ENCODE results near the gene PLEKHG2.

PLEKHG2 gene

DNA sequence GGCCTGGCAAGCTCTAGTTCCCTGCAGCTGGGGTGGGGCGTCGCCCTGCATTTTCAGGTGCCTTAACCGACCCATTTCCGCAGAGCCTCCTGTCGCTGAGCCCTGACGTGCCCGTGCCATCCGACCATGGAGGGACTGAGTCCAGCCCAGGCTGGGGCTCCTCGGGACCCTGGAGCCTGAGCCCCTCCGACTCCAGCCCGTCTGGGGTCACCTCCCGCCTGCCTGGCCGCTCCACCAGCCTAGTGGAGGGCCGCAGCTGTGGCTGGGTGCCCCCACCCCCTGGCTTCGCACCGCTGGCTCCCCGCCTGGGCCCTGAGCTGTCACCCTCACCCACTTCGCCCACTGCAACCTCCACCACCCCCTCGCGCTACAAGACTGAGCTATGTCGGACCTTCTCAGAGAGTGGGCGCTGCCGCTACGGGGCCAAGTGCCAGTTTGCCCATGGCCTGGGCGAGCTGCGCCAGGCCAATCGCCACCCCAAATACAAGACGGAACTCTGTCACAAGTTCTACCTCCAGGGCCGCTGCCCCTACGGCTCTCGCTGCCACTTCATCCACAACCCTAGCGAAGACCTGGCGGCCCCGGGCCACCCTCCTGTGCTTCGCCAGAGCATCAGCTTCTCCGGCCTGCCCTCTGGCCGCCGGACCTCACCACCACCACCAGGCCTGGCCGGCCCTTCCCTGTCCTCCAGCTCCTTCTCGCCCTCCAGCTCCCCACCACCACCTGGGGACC lies 4.6 kb upstream of the PLEKHG2 start:
- no peak for FAIRE-seq

DNA sequence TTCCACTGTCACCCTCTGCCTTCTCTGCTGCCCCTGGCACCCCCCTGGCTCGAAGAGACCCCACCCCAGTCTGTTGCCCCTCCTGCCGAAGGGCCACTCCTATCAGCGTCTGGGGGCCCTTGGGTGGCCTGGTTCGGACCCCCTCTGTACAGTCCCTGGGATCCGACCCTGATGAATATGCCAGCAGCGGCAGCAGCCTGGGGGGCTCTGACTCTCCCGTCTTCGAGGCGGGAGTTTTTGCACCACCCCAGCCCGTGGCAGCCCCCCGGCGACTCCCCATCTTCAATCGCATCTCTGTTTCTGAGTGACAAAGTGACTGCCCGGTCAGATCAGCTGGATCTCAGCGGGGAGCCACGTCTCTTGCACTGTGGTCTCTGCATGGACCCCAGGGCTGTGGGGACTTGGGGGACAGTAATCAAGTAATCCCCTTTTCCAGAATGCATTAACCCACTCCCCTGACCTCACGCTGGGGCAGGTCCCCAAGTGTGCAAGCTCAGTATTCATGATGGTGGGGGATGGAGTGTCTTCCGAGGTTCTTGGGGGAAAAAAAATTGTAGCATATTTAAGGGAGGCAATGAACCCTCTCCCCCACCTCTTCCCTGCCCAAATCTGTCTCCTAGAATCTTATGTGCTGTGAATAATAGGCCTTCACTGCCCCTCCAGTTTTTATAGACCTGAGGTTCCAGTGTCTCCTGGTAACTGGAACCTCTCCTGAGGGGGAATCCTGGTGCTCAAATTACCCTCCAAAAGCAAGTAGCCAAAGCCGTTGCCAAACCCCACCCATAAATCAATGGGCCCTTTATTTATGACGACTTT lies 3.9 kb upstream of the PLEKHG2 start:
- FAIRE-seq: no peak

DNA sequence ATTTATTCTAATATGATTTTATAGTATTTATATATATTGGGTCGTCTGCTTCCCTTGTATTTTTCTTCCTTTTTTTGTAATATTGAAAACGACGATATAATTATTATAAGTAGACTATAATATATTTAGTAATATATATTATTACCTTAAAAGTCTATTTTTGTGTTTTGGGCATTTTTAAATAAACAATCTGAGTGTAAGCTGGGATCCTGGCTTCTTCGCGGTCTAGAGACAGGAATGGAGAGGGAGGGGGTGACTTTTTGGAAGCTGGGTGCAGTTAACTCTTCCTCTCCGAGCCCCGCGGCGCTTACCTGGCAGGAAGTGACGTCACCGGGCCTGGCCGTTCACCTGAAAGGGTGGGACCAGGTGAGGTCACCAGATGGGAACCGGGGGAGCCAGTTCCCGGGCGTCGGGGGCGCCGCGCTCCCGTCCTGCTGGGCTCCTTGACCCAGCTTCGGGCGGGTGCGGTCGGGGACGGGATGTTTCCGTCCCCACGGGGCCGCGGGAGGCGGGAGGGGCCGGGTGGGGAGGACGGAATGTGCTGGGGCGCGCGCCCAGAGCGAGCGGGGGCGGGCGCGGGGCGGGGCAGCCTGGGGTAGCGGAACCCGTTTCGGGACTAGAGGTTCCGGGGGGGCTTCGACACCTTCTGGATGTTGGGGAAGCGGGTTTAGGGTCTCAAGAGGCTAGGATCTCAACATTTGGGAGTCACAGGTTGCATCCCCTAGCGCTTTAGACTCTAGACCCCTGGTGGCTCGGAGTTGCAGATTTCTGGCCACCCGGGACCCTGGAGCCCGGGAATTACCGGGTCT lies 3.1 kb upstream of the PLEKHG2 start:
- FAIRE-seq: peak; percentile 51

DNA sequence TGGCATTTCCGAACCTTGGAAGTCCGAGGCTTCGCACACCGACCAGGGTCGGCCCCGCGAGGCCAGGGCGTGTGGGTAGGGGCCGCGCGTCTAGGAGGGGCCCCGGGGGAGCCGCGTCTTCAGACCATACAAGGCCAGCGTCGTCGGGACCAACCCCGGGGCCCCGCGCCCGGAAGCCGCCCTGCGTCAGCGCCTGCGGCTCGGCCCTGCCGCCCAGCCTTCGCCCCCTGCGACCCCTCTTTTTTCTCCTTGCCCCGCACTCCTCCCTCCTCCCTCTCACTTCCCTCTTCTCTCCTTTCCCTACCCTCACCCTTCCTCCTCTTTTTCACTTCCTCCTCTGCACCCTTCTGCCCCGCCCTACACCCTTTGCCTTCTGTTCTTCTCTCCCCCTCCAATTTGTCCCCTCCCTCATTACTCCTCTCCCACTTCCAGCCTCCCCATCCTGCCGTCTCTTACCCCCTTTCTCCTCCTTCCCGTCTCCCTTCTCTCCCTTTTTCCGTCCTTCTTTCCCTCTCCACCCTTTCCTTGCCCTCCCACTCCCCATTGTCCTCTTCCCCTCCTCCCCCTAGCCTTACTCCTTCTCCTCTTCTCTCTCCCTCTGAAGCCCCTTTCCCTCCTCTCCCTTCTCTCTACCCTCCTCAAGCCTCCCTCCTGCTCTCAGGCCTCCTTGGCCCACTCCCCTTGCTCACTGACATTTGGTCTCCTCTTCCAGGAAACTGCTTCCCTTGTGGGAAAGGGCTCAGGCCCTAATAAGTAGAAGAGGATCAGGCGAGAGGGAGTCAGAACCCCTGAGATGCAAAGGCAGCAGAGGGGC lies 2.2 kb upstream of the PLEKHG2 start:
- no peak for FAIRE-seq

DNA sequence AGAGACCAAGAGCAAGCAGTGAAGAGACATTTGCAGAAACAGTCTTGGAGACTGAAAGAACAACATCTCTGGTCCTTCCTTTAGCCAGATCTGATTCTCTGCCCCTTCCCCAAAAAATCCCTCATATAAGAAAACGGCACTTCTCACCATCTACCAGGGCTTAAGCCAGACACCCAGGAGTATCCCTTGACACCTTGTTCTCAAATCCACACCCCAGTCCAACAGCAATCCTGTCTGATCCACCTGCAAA lies 1.7 kb upstream of the PLEKHG2 start:
- FAIRE-seq: no peak

DNA sequence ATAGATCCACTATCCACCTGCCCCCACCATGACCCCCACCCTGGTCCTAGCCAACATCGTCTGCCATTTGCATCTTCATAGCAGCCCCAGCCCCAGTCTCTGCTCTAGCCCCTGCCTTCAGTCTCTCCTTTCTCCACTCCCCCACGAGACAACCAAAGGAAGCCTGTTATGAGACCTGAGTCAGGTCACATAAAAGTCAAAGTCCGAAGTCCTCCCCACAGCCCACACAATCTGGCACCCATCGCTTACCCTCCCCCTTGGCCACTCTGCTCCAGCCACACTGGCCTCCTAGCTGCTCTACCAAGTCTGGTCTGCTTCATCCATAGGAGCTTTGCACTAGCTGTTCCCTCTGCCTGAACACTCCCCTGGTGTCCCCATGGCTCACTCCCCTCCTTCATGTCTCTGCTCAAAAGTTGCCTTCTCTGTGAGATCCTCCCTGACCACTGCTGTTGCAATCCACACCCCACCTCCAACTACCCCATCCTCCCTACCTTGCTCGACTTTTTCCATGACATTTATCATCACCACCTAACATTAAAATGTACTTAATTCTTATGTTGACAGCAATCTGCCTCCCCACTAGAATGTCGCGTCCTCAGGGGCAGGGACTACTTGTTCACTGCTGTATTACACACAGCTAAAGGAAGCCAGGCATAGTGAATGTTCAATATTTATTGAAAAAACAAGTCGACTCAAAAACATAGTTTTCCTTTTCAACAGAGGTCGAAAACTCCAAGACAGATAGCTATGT lies 1.2 kb upstream of the PLEKHG2 start:
- no peak for FAIRE-seq

DNA sequence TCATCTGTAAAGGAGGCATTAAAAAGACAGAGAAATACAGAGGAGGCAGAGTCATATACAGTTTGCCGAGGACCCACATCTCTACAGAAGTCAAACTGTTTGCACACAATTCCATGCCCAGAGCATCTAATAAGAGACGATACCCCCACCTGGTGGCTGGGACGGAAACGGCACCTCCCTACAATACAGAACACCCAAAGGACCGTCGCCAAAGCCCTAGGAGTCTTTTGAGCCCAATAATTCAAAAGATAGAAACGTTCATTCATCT lies 703 bp upstream of the PLEKHG2 start:
- no peak for FAIRE-seq

DNA sequence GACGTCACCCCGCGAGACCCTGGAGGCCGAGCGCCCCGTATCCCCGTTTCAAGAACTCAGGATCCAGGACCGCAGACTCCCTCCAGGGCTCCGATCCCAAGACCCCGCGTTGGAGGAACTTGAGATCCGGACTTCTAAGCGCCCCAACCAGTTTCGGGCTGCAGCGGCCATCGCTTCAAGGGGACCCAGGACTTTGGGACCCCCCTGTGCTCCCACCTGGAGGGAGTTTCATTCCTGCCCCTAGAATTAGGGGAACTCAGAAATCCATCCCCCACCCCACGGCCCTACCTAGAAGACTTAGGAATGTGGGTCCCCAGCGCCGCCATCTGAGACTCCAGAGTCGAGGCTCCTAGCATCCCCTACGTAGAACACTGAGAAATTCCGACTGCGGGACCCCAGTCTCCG lies 400 bp downstream of the PLEKHG2 start:
- no peak for FAIRE-seq

DNA sequence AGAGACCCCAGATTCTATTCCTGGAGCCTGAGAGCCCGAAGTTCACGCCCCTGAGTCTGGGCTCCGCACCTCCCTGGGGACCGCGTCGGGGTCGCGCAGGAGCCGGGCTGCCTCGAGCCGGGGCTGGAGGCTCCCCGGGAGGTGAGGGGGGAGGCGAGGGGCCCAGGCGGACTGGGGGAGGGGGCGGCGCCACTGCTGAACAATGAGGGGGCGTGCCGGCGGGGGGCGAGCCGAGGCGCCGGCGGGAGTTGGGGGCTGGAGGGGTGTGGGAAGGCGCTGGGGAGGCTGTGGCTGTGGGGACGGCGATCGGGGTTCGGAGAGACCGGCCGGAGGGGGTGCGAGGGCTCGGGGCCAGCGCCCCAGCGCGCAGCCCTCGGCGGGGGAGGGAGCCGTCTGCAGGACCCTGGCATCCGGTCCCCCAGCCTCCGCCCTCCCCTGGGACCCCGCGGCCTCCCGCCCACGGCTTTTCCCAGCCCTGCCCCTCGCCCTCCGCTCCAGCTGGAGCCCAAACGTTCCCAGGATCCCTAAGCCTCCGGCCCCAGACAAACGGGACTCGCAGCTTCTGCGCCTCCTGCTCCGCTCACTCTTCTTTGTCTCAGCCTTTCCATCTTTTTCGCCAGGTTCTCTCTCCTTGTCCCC lies 922 bp downstream of the PLEKHG2 start:
- FAIRE-seq: no peak

DNA sequence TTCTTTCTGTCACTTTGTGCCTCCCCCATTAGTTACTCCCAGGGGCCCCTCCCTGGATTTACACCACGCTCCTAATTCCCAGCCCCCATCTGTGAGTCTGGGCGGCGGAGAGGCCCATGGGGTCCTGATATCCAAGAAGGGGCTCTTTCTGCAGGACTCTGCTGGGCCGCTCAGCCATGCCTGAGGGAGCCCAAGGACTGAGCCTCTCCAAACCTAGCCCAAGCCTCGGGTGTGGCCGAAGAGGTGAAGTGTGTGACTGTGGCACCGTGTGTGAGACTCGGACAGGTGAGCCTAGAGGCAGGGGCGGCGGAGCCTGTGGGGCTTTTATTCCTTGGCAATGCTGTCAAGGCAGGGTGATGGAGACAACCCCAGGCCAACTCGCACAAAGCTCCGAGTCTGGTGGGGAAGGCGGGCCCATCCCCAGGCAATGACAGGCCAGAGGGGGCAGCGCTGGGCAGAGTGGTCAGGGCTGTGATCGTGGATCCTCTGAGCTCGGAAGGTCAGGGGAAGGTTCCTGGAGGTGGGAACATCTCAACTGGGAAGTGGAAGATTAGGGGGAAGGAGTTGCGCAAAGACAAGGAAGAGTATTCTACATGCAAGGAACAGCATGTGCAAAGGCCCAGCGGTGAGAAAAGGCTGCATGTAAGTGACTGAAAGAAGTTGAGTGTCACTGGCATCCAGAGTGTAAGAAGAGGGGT lies 1.6 kb downstream of the PLEKHG2 start:
- FAIRE-seq: no peak

DNA sequence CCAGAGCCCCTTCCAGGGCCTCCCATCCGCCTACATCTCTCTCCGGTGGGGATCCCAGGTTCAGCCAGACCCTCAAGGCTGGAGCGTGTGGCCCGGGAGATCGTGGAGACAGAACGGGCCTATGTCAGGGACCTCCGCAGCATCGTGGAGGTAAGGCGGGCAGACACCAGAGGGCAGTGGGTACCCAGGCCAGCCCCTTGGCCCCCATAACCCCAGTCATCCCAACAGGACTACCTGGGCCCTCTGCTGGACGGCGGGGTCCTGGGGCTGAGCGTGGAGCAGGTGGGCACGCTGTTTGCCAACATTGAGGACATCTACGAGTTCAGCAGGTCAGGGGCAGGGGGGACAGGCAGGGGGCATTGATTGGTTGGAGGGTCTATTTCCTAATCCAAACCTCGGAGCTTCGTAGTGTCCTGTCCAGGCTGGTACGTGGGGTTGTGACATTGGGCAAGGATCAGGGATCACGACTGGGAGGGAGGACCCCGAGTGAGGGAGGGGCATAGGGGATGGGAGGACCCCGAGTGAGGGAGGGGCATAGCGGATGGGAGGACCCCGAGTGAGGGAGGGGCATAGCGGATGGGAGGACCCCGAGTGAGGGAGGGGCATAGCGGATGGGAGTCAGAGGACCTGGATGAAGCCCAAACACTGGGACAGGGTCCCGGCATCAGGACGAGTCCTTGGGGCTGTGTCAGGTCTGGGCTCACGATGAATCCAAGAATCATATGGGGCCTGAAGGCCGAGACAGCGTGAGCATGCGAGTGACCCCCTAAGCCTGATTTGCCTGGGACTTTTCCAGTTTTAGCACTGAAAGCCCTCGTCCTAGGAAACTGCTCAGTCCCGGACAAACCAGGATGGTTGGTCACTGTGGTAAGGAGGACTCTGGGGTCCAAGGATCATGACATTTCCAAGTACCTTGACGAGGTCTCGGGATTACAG lies 2.9 kb downstream of the PLEKHG2 start:
- no peak for FAIRE-seq

DNA sequence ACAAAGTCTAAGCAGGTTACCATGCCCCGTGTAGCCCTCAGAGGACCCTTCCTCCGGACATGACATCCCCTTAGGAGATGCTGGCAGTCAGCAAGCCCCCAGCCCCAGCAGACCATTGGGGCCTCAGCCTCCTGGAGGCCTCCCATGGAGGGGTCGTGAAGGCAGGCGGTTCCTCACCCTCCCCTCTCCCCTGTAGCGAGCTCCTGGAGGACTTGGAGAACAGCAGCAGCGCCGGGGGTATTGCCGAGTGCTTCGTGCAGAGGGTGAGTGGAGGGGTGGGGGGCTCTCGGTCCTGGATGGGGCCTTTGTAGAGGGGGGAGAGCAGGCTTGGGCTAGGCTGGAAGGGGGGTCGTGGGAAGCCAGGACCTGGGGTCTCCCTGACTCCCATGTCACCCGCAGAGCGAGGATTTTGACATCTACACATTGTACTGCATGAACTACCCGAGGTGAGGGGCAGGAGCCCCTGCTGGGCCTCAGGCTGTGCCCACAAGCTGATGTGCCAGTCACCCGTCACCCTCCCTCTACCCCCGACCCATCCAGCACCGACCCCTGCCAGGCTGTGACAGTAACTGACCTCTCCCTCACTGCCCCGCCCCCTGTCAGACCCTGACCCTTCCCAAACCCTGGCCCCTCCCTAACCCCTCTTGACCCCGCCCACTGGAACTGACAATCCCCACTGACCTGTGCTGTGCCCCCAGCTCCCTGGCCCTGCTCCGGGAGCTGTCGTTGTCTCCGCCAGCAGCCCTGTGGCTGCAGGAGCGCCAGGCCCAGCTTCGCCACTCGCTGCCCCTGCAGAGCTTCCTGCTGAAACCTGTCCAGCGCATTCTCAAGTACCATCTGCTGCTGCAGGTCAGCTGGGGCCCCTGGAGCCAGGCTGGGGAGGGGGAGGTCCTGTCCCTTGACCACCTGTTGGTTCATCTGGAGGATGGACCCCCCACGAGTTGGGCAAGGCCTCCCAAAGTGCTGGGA lies 4.0 kb downstream of the PLEKHG2 start:
- FAIRE-seq: no peak

DNA sequence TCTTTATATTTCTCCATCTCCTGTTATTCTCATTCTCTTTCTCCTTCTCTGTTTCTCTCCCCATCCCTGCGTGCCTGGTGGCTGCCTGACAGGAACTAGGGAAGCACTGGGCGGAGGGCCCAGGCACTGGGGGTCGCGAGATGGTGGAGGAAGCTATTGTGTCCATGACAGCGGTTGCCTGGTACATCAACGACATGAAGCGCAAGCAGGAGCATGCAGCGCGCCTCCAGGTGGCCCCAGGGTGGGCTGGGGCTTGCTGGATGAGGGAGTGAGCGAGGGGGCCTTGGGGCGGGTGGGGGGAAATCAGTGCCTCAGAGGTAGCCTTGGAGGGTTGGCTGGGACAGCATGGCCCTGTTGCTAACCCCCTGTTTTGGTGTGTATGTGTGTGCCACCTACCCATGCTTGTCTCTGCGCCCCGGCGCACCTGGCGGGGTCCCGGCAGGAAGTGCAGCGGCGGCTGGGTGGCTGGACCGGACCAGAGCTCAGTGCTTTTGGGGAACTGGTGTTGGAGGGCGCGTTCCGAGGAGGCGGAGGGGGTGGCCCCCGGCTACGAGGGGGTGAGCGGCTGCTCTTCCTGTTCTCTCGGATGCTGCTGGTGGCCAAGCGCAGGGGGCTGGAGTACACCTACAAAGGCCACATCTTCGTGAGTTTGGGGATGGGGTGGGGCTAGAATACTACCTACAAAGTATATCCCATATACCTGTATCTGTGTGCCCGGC lies 5.2 kb downstream of the PLEKHG2 start:
- FAIRE-seq: no peak

DNA sequence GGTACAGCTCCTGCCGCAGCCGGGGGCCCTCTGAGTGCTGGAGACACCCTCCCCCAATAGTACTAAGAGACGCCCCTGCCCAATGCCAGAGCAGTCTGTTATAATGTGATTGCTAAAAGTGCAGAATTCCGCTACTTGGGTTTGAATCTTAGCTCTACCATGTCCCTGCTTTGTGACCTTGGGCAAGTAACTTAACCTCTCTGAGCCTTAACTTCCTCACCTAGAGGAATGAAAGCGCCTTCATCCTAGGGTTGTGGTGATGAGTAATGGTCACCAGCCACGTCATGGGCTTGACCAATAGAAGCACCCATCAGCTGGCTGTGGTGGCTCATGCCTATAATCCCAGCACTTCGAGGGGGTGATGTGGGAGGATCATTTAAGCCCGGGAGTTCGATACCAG lies 6.5 kb downstream of the PLEKHG2 start:
- FAIRE-seq: no peak

DNA sequence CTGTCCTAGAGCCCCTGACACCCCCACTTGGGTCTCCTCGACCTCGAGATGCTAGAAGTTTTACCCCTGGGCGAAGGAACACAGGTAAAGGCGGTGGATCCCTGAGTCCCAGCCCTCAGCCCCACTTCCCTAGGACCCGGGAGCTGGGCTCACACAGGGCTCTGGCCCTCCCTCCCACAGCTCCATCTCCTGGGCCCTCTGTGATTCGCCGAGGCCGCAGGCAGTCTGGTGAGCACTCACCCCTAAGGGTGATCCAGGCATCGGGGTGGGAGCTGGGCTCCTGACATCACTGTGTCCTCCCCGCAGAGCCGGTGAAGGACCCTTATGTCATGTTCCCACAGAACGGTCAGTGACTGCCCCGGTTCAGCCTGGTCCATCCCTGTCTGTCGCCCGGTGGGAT lies 8.3 kb downstream of the PLEKHG2 start:
- FAIRE-seq: no peak

DNA sequence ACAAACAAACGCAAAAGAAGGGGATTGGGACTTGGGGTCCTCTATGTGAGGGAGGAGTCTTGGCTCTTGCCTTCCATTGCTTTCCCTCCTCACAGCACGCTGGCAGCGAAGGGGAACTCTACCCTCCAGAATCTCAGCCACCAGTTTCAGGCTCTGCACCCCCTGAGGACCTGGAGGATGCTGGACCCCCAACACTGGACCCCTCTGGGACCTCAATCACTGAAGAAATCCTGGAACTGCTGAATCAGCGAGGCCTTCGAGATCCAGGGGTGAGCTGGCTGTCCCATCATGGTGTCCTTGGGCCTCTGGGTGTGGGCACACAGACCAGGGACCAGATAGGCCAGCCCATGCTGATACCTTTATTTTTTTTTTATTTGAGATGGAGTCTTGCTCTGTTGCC lies 9.6 kb downstream of the PLEKHG2 start:
- no peak for FAIRE-seq

DNA sequence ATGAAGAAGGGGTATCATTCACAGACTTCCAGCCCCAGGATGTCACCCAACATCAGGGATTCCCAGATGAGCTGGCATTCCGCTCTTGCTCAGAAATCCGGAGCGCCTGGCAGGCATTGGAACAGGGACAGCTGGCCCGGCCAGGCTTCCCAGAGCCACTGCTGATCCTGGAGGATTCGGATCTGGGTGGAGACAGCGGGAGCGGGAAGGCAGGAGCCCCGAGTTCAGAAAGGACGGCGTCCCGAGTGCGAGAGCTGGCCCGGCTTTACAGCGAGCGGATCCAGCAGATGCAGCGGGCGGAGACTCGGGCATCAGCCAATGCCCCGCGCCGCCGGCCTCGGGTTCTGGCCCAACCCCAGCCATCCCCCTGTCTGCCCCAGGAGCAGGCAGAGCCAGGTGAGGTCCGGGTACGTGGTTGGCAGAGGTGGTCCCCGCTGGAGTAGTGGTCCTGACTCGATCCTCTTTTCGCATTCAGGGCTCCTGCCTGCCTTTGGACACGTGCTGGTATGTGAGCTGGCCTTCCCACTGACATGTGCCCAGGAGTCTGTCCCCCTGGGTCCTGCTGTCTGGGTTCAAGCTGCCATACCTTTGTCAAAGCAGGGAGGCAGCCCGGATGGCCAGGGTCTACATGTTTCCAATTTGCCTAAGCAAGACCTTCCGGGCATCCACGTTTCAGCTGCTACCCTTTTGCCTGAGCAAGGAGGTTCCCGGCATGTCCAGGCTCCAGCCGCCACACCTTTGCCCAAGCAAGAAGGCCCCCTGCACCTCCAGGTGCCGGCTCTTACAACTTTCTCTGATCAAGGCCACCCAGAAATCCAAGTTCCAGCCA lies 11.0 kb downstream of the PLEKHG2 start:
- no peak for FAIRE-seq
